ENCODE results near the gene MDGA2.
"Not testable (repeated sequence)": the region's sequence is repeated elsewhere in the genome, so short reads cannot be mapped to it uniquely, and the experiment has no call there.

The MDGA2 gene

GRCh38 chr14:47211263-47211662 lies 464.1 kb downstream of the MDGA2 start:
- FAIRE-seq = no peak

DNA sequence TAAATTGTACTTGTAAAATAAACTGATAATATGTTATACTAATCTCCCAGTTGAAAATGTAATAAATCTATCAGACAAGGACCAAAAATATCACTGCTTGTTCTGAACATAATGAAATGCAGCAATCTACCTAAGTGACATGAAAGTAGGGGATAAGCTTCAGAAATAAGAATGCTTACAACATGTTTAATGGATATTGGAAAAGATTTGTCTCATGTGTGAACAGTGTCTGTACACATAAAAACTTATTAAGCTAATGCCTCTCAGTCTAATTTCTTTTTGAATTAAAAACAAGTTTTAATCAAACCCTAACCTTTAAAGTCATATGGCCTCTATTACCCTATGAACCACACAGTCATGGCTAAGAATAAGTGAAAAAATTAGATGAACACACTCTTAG lies 465.3 kb downstream of the MDGA2 start:
- no peak for FAIRE-seq

DNA sequence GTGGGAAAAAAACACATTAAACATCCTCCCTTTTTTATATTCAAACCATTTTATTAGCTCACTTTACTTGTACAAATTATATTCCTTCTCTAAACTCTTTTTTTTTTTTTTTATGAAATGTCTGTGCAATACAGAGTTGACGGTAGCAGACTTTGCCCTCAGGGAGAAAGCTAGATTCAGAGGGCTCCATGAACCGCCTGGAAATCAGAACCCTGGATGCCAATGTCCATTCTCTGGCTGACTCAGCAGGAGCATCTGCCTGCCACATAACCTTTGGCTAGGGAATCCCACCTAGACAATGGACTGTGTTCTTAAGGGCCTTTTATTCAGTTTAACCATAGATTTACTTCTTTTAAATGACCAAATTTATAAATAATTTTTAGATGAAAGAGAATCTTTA lies 467.0 kb downstream of the MDGA2 start:
- FAIRE-seq = no peak

GRCh38 chr14:47207617-47208016 lies 467.8 kb downstream of the MDGA2 start:
- no peak for FAIRE-seq

- no peak for FAIRE-seq
Observed at GRCh38 chr14:47200740-47201139, 474.7 kb downstream of the MDGA2 start.

DNA sequence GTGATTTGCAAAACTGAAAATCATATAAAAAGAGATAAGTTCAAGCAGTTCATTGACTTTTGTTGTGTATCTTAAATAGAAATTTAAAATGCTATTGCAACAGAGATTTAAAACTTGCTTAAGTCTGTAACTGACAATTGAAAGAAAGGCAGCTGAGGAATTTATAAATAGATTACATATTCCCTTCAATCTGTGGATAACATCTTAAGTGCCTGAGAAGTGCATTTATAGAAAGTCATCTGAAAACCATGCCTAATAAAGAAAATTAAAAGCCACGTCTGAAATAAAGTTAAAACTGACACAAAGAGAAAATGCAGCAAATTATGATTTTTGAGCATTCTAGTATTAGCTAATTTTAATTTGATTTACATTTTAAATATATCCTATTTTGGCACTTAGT lies 479.8 kb downstream of the MDGA2 start:
- FAIRE-seq = no peak

DNA sequence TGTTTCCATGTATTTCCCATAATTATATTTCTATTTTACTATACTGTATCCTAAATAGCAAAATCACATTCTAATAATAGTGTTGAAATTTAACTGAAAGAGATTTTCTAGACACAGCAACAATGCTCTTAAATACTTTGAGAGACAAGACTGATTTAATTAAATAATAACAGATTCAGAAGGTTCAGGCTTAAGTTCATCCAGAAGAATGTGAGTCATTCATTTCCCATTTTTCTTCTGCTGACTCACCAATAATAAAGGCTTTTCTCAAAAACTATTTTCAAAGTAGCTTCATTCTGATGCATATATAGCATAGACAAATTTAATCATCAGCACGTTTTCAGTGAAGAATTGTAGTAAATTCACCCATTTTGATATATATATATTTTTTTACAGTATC lies 481.4 kb downstream of the MDGA2 start:
- no peak for FAIRE-seq

- not testable (repeated sequence) for FAIRE-seq
Observed at GRCh38 chr14:47192203-47192602, 483.2 kb downstream of the MDGA2 start.

GRCh38 chr14:47191700-47192099 lies 483.7 kb downstream of the MDGA2 start:
- FAIRE-seq = no peak

DNA sequence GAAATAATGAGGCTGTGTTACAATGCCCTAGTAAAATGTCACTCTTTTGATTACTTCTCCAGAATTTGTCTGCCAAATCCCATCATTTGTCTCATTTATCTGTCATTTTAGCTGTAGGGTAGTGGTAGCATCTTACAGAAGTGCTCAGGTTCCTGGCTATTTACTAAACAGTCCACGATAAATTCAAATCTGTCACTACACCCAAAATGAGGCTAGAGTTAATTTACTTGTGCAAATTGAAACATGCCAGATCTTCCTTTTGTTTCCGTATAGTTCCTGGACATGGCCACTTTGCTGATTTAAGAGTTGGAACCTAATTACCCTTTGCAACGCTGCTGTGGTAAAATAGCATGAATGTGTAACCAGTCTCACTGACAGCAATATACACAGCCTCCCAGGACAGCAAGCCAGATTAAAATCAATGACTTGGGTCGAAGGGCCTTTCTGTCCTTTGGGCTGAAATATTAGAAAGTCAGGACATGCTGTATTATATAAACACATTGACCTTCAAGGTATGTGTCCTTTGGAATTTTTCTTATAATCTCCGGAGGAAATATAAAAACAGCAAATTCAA lies 485.4 kb downstream of the MDGA2 start:
- no peak for FAIRE-seq

DNA sequence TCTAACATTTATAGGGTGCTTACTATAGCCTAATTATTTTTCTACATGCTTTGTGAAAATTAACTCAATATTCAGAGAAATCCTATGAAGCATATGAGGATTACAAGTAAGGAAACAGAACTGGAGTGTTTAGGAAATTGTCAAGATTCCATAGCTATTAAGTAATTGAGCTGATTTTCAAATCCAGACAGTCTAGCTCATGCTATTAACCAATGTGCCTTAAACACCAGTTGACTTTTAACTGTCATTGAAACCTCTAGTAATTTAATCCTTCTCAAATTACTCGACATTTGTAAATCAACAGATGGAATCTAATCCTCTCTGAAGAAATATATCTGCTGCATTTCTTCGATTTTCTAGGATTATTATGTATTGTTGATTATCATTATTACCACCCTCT lies 488.9 kb downstream of the MDGA2 start:
- FAIRE-seq = no peak

DNA sequence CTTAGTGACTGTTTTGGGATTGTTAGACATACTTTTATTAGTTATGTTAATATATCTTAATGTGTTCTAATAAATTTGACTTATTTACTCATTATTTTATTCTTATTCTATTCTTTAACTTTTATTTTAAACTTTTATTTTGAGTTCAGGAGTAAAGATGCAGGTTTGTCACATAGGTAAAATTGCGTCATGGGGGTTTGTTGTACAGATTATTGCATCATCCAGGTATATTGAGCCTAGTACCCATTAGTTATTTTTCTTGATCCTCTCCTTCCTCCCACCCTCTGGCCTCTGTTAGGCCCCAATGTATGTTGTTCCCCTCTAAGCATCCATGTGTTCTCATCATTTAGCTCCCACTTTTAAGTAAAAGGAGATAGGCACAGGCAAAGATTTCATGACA lies 495.5 kb downstream of the MDGA2 start:
- no peak for FAIRE-seq

GRCh38 chr14:47171896-47172295 lies 503.5 kb downstream of the MDGA2 start:
- FAIRE-seq = not testable (repeated sequence)

DNA sequence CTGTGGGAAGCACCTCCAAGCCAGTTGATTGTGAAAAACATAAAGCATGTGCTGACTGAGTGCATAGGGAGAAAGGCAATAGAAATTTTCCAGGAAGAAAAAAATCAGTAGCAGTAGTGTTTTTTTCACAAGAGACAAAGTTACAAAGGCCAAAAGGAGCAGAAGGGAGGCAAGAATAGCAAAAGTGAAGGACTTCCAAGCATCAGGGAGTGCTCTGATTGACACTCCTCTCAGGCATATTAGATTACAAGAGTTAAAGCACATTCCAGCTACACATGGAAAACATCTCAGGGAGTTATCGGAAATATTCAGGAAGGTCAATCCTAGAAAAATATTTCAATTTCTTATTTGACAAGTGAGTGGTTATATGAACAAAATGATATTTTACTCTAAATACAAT lies 508.0 kb downstream of the MDGA2 start:
- no peak for FAIRE-seq

- no peak for FAIRE-seq
Observed at GRCh38 chr14:47155395-47155794, 520.0 kb downstream of the MDGA2 start.

DNA sequence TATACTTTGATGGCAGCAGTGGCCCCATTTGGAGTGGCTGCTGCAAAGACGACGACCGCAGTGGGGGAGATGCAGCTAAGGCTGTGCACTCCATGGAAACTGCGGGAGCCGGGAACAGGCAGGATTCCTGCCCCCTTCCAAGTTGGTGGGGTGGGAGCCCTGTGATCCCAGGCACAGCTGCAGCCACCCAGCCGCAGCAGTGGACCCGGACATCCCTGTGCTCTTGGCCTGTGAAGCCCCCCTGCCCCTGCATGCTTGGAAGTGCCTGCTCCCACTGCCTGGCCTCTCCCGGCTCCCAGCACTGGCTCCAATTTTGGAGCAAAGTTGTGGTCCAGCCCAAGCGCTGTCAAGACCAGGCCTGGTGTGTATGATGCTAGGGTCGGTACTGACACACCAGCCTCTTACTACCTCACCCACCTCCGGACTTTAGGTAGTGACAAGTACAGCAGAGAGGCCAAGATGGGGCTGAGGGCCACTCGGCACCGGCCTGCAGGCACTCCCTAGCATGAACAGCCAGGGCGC lies 521.1 kb downstream of the MDGA2 start:
- FAIRE-seq = no peak

- no peak for FAIRE-seq
Observed at GRCh38 chr14:47153746-47154145, 521.7 kb downstream of the MDGA2 start.

- FAIRE-seq = no peak
Observed at GRCh38 chr14:47150267-47150666, 525.1 kb downstream of the MDGA2 start.

- FAIRE-seq = no peak
Observed at GRCh38 chr14:47149326-47149725, 526.1 kb downstream of the MDGA2 start.

DNA sequence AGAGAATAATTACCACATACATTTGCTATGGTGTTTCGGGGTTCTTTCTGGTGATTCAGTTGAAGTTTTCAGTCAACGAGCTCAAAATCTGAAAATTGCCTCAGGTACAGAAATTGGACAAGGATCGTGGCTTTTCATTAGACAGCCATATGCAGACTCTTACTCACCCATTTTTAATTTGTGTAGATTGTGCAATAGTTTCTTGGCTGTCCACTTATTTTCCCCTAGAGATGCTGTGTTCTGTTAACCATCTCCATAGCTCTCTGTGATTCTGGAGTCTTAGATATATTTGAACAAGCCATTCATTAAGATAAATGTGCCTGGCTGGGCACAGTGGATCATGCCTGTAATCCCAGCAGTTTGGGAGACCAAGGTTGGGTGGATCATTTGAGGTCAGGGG lies 526.7 kb downstream of the MDGA2 start:
- no peak for FAIRE-seq

DNA sequence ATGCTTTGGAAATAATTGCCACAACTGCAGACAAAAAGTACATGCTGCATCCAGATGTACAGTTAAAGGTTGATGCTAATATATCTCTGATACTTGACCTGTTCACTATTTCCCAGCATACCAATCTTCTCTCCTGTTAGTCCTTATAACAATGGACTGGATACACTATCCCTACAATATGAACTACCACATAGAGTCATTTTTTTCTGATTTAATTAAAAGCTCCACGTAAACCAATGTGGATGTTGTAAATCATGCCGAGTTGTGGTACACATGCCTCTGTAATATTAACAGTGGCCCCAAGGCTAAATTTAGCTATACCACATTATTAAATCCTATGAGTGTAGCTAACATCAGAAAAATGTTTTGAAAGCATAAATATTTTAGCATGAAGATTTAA lies 554.8 kb downstream of the MDGA2 start:
- no peak for FAIRE-seq

- no peak for FAIRE-seq
Observed at GRCh38 chr14:47103771-47104170, 571.6 kb downstream of the MDGA2 start.

DNA sequence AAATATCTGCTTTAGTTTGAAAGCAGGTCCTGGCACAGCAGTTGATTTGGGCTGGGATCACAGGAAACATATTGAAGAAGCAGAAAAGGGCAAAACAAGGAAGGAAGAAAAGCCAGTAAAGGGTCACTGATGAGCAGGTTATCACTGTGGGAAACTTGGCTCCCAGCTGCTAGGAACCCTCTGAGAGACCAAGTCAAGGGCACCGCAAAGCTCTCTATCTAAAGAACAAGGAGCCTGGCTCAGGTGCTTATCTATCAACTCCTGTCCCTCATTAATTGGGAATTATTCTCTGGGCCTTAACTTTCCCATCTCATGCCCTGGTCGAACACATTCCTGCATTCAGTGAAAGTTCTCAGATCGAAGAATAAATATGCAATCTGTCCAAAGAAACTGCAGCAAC lies 572.9 kb downstream of the MDGA2 start:
- no peak for FAIRE-seq

- FAIRE-seq = no peak
Observed at GRCh38 chr14:47085678-47086077, 589.7 kb downstream of the MDGA2 start.

- FAIRE-seq = no peak
Observed at GRCh38 chr14:47065326-47065725, 610.1 kb downstream of the MDGA2 start.

DNA sequence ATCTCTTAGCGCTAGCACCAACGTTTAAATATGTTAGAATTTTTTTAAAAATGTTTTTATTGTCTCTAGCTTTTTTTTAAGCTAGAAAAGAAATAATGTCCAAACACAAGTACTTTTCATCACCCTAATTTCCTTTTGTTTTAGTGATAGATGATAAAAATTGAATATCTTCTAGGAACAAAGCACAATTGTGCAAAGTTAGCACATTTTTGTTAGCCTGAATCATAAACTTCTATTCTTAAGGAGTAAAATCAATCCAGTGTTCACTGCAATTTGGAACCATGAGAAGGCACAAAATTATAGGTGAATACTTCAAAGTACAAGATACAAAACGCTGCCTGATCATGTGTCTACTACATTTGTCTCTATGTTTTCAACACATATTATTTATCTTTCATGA lies 615.4 kb downstream of the MDGA2 start:
- FAIRE-seq = no peak
